Tibial nerve (tissue), 4 donors: ENCODE results near the gene TMEM250. TPM values are rescaled to one million over a fixed set of nuclear protein-coding genes. Genes with fewer than 3 reads are reported as not detected.

Source experiments
- DNase-seq, 2 donors: peaks; one replicate each; pipeline ENCODE4 v3.0.0-alpha.2; 2019; ENCODE audit warnings: low spot score in 2 of 2
- H3K27ac ChIP-seq, 4 donors: fragments of 200-600 bp; sonication (generic) in 3 of 4; one replicate each; pipeline ENCODE4 v1.5.1; 2017 to 2019; ENCODE audit warnings: mild to moderate bottlenecking in 1 of 4
- H3K27me3 ChIP-seq, 2 donors: fragments of 200-600 bp; sonication (generic) in 1 of 2; one replicate each; pipeline versions ENCODE4 v1.5.1 to v1.6.0; 2017 to 2019
- H3K36me3 ChIP-seq, 3 donors: fragments of 200-600 bp; sonication (generic); one replicate each; pipeline ENCODE4 v1.5.1; 2018 to 2019
- H3K4me1 ChIP-seq, 4 donors: fragments of 200-600 bp; sonication (generic) in 3 of 4; one replicate each; pipeline ENCODE4 v1.5.1; 2017 to 2019
- H3K4me3 ChIP-seq, 4 donors: fragments of 200-600 bp; sonication (generic) in 3 of 4; one replicate each; pipeline ENCODE4 v1.5.1; 2017 to 2019; ENCODE audit warnings: mild to moderate bottlenecking in 1 of 4, moderate library complexity in 1 of 4
- H3K9me3 ChIP-seq, 4 donors: fragments of 200-600 bp; sonication (generic) in 3 of 4; one replicate each; pipeline ENCODE4 v1.5.1; 2017 to 2019
- EP300 ChIP-seq, 2 donors: sonication (generic); formaldehyde crosslinking; IDR thresholded peaks; one replicate each; pipeline ENCODE4 v1.6.1; 2017; ENCODE audit warnings: antibody characterized with exemption in 2 of 2, mild to moderate bottlenecking in 1 of 2
- POLR2A ChIP-seq, 2 donors: fragments of 450-650 bp; IDR thresholded peaks; one replicate each; pipeline ENCODE4 v1.6.1; 2017; ENCODE audit warnings: antibody characterized with exemption in 2 of 2, mild to moderate bottlenecking in 2 of 2, moderate library complexity in 2 of 2
- WGBS, 2 donors: methylation state at CpG; one replicate each; pipeline ENCODE4 v1.1.5; 2018; 5-methylcytosine and 5-hydroxymethylcytosine counted together
- total RNA-seq, 4 donors: library from RNA; depleted of rRNA; stranded (reverse); fragments of >200 nt; gene quantifications; one replicate each; pipeline ENCODE4 v1.1.0, GENCODE V29; 2016
- TF ChIP-seq, protein P1 (sequence below), 5 experiments: fragments of 200-600 bp in 3 of 5; fragments of 450-650 bp in 2 of 5; sonication (generic) in 3 of 5; IDR thresholded peaks; one replicate each; pipeline ENCODE4 v1.5.1; 2016 to 2019; ENCODE audit warnings: antibody characterized with exemption in 5 of 5, mild to moderate bottlenecking in 3 of 5, moderate library complexity in 2 of 5

TMEM250 gene
- total RNA-seq, 4 donors from 2014 or later = 24.3 to 47.7 (median 26.6) TPM

- H3K27ac ChIP-seq = no peak overlapping the region
- peaks cover 0 to 17% (median 6%) of the 10 kb centered on the region in 4 donors for H3K4me1 ChIP-seq
- no peaks in the 10 kb centered on the region for H3K36me3 ChIP-seq
- no peaks in the 10 kb centered on the region for H3K9me3 ChIP-seq
- TF ChIP-seq, protein P1, sequence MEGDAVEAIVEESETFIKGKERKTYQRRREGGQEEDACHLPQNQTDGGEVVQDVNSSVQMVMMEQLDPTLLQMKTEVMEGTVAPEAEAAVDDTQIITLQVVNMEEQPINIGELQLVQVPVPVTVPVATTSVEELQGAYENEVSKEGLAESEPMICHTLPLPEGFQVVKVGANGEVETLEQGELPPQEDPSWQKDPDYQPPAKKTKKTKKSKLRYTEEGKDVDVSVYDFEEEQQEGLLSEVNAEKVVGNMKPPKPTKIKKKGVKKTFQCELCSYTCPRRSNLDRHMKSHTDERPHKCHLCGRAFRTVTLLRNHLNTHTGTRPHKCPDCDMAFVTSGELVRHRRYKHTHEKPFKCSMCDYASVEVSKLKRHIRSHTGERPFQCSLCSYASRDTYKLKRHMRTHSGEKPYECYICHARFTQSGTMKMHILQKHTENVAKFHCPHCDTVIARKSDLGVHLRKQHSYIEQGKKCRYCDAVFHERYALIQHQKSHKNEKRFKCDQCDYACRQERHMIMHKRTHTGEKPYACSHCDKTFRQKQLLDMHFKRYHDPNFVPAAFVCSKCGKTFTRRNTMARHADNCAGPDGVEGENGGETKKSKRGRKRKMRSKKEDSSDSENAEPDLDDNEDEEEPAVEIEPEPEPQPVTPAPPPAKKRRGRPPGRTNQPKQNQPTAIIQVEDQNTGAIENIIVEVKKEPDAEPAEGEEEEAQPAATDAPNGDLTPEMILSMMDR (IDR thresholded peaks at IDR 0.05) = no peak
- TF ChIP-seq EP300 (IDR thresholded peaks at IDR 0.05) = no peak
- no peak for TF ChIP-seq POLR2A (IDR thresholded peaks at IDR 0.05)
- DNase-seq = no peak
- peaks cover 0 to 75% of the 10 kb centered on the region in 2 donors for H3K27me3 ChIP-seq
- no peak overlapping the region for H3K4me3 ChIP-seq
- WGBS, 2 donors = 81% methylated on average over 29 to 33 of the region's 33 CpGs
Observed at GRCh38 chr9:136136127-136136925, 17.7 kb upstream of the TMEM250 start.

GRCh38 chr9:136135326-136136126 lies 16.9 kb upstream of the TMEM250 start:
- H3K4me1 ChIP-seq = peaks cover 0 to 17% (median 6%) of the 10 kb centered on the region in 4 donors
- H3K27ac ChIP-seq = no peak overlapping the region
- no peak overlapping the region for H3K4me3 ChIP-seq
- no peaks in the 10 kb centered on the region for H3K36me3 ChIP-seq
- WGBS, 2 donors = 33 to 56% methylated on average over 7 to 16 of the region's 18 CpGs
- H3K27me3 ChIP-seq = peaks cover 0 to 83% of the 10 kb centered on the region in 2 donors
- no peak for DNase-seq
- TF ChIP-seq EP300 (IDR thresholded peaks at IDR 0.05) (no peak), POLR2A (IDR thresholded peaks at IDR 0.05) (no peak)
- TF ChIP-seq, protein P1 (IDR thresholded peaks at IDR 0.05) = no peak
- no peaks in the 10 kb centered on the region for H3K9me3 ChIP-seq

- Histone ChIP-seq H3K4me1 (peaks cover 0 to 17% (median 6%) of the 10 kb centered on the region in 4 donors), H3K36me3 (no peaks in the 10 kb centered on the region), H3K27me3 (peaks cover 0 to 93% of the 10 kb centered on the region in 2 donors), H3K4me3 (no peak overlapping the region), H3K27ac (no peak overlapping the region), H3K9me3 (no peaks in the 10 kb centered on the region)
- TF ChIP-seq EP300 (IDR thresholded peaks at IDR 0.05) (no peak), POLR2A (IDR thresholded peaks at IDR 0.05) (no peak)
- TF ChIP-seq, protein P1 (IDR thresholded peaks at IDR 0.05) = no peak
- WGBS, 2 donors = 23 to 55% methylated on average over 5 to 18 of the region's 18 CpGs
- no peak for DNase-seq
Observed at GRCh38 chr9:136133959-136134484, 15.3 kb upstream of the TMEM250 start.

GRCh38 chr9:136133191-136133958 lies 14.7 kb upstream of the TMEM250 start:
- 3 to 5% methylated on average over 19 to 31 of the region's 69 CpGs for WGBS, 2 donors
- Histone ChIP-seq H3K9me3 (no peaks in the 10 kb centered on the region), H3K36me3 (no peaks in the 10 kb centered on the region), H3K4me1 (peaks cover 0 to 17% (median 6%) of the 10 kb centered on the region in 4 donors), H3K27ac (no peak overlapping the region), H3K27me3 (peaks cover 0 to 93% of the 10 kb centered on the region in 2 donors), H3K4me3 (peak overlapping the region in 3 of 4 donors; percentile 19 to 47 (median 32))
- no peak for DNase-seq
- no peak for TF ChIP-seq EP300 (IDR thresholded peaks at IDR 0.05)
- TF ChIP-seq, protein P1 (IDR thresholded peaks at IDR 0.05) = peak in 3 of 5 experiments; percentile 20 to 46 (median 21)
